Right renal pelvis (tissue), 4 donors: ENCODE data around the gene MPPED2. TPM values are rescaled to one million over a fixed set of nuclear protein-coding genes. Genes with fewer than 3 reads are reported as not detected.

Experiments used
- DNase-seq, 4 donors: peaks; one replicate each; pipeline ENCODE4 v3.0.0-alpha.2; 2013; ENCODE audit warnings: low read depth in 4 of 4, low spot score in 3 of 4, missing footprints in 1 of 4
- polyA plus RNA-seq, 4 donors: library from polyadenylated mRNA; unstranded; fragments of 120-200 nt; gene quantifications; one replicate each; pipeline ENCODE4 v1.2.1, GENCODE V29; 2013; ENCODE audit not compliant: insufficient read length in 4 of 4

Gene MPPED2
- polyA plus RNA-seq, 4 donors, result 17.1 to 25.6 (median 22.6) TPM

- DNase-seq, result no peak
Observed at GRCh38 chr11:30368394-30368793, 217.8 kb downstream of the MPPED2 start.

DNA sequence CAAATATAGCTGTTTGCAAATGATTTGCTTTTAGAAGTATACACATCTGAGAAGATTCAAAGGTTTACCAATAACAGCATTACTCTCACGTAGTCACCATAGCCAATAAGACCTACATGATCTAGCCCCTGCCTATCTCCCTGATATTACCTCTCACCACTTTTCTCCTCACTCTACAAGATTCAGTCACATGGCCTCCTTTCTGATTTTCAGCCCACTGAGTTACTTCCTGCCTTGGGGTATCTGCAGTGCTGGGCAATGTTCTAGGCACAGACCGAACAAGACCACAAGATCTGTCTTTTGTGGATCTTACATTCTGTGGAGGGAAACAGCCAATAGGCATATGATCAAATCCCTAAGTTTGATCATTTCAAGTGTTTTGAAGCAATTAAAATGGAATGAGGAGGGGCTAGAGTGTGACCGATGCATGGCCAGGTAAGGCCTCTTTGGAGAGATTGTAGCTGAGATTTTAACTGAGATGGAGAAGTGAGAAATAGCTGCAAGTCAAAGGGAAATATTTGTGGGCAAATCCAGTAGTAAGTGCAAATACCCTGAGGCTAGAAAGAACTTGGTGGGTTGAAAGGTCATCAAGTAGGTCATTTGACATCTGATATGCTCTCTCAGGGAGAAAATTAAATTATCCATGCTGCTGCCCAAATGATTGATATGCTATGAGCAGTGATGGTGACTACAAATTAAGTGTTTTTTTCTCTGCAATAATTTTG lies 220.2 kb downstream of the MPPED2 start:
- no peak for DNase-seq

- no peak for DNase-seq
Observed at GRCh38 chr11:30364837-30365482, 221.2 kb downstream of the MPPED2 start.

DNA sequence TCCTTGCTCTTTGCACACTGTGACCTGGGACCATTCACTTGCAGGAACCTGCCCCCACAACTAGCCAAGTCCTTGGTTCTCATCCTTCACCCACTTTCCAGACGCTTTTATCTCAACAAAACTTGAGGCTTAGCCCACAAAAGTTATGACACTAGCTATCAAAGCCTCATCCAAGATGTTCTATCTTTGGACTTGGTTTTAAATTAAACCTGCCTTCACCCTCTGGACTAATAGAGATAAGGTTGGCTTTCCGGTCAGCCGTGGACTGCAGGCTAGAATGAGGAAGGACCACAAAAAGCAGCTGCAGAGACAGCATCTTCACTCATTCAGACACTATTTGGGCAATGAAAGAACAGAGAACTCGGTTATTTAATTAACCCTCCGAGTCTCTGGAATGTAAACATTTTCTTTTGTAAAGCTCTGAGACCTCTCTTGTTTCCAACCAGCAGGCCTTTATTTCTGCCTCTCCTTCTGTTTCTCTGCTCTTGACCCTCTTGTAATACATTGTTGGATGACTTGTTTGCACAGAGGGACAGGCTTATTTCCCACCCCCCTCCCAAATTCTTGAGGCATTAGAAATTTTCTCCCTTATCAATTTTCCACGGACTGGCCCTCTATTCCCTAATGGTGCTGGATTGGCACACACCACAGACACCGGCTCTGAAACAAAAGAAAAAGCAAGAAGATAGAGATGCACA lies 221.9 kb downstream of the MPPED2 start:
- DNase-seq, result no peak

- DNase-seq, result no peak
Observed at GRCh38 chr11:30360741-30361140, 225.4 kb downstream of the MPPED2 start.
